Lower leg skin (tissue), 3 donors: ENCODE data around the gene WARS2.

ENCODE experiments used
- CTCF ChIP-seq, 3 donors: fragments of 450-650 bp; IDR thresholded peaks; one replicate each; pipeline ENCODE4 v1.5.1; 2016; ENCODE audit warnings: antibody characterized with exemption in 3 of 3, mild to moderate bottlenecking in 3 of 3, moderate library complexity in 2 of 3
- POLR2A ChIP-seq, 2 donors: fragments of 450-650 bp; IDR thresholded peaks; one replicate each; pipeline ENCODE4 v1.6.1; 2016 to 2017; ENCODE audit warnings: antibody characterized with exemption in 2 of 2, mild to moderate bottlenecking in 1 of 2, moderate library complexity in 1 of 2

DNA sequence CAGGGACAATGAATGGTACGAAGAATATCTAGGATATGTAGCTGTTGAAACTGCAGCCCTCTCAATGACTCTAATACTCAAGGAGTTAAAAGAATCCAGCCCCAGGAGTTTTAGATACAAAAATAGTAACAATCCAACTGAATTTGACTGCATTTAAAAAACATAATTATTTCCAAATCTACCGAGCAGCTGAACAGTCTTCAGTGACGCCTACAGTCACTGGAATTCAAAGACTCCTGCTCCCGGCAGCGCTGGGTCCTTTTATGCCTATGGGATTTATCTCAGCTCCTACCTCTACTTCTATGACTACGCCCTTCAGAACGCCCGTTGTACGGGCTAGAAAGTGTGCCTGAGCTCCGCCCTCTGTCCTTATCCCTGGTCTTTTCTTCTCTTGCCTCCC lies 55.7 kb downstream of the WARS2 start:
- TF ChIP-seq CTCF (IDR thresholded peaks at IDR 0.05): no peak
- no peak for TF ChIP-seq POLR2A (IDR thresholded peaks at IDR 0.05)
